A549 (cell line): ENCODE measurements around the gene KRT15.

Source experiments
- EP300 ChIP-seq, 2 experiments: fragments of >200 bp; sonication (Bioruptor Twin); formaldehyde crosslinking; IDR thresholded peaks; 2 replicates in 1 of 2; 3 replicates in 1 of 2; pipeline ENCODE4 v1.6.1; 2016 to 2017
- MAZ ChIP-seq: fragments of 150-350 bp; IDR thresholded peaks from 2 replicates; pipeline ENCODE4 v1.6.1; 2014; ENCODE audit warnings: antibody characterized with exemption, low read depth, low read length, borderline replicate concordance
- POLR2A ChIP-seq: IDR thresholded peaks from 2 replicates; pipeline ENCODE4 v1.6.1; 2012; ENCODE audit warnings: mild to moderate bottlenecking, low read length
- RAD21 ChIP-seq, 2 experiments: fragments of >200 bp in 1 of 2; sonication (Bioruptor Twin) in 1 of 2; formaldehyde crosslinking in 1 of 2; IDR thresholded peaks in 1 of 2; conservative IDR thresholded peaks in 1 of 2; 2 replicates in 1 of 2; 3 replicates in 1 of 2; pipeline ENCODE4 v1.6.1; 2012 to 2018; ENCODE audit warnings: inconsistent platforms in 1 of 2
- ZFP36 ChIP-seq: fragments of 450-650 bp; IDR thresholded peaks from 2 replicates; pipeline ENCODE4 v1.6.1; 2014; ENCODE audit warnings: borderline replicate concordance; ENCODE audit not compliant: partially characterized antibody
- TF ChIP-seq, protein P1 (sequence below): fragments of 450-650 bp; IDR thresholded peaks from 2 replicates; pipeline ENCODE4 v1.6.1; 2014; ENCODE audit warnings: antibody characterized with exemption
- TF ChIP-seq, protein P2 (sequence below): fragments of >200 bp; sonication (Bioruptor Twin); formaldehyde crosslinking; IDR thresholded peaks from 3 replicates; pipeline ENCODE4 v1.5.1; 2016

DNA sequence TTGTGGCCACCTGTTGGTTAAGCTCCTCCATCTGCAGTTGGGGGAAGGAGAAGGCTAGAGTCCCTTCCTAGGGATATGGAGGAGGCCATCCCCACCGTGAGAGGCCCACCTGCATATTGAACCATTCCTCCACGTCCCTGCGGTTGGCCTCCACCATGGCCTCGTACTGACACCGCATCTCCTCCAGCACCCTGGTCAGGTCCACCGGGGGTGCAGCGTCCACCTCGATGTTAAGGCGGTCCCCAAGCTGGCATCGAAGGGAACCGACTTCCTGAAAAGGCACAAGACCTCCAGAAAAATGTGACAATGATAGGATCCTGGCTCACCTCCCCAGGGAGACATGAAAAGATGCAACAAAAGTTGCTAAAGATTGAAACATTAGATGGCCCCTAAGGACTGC, 54.5 kb downstream of the KRT15 start:
- TF ChIP-seq EP300 (IDR thresholded peaks at IDR 0.05) (no peak), POLR2A (no peak), ZFP36 (no peak), RAD21 (conservative IDR thresholded peaks at IDR 0.05 in 1 of 2, IDR thresholded peaks at IDR 0.05 in 1 of 2) (no peak), MAZ (no peak)
- TF ChIP-seq, protein P1, sequence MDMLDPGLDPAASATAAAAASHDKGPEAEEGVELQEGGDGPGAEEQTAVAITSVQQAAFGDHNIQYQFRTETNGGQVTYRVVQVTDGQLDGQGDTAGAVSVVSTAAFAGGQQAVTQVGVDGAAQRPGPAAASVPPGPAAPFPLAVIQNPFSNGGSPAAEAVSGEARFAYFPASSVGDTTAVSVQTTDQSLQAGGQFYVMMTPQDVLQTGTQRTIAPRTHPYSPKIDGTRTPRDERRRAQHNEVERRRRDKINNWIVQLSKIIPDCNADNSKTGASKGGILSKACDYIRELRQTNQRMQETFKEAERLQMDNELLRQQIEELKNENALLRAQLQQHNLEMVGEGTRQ, result no peak
- TF ChIP-seq, protein P2, sequence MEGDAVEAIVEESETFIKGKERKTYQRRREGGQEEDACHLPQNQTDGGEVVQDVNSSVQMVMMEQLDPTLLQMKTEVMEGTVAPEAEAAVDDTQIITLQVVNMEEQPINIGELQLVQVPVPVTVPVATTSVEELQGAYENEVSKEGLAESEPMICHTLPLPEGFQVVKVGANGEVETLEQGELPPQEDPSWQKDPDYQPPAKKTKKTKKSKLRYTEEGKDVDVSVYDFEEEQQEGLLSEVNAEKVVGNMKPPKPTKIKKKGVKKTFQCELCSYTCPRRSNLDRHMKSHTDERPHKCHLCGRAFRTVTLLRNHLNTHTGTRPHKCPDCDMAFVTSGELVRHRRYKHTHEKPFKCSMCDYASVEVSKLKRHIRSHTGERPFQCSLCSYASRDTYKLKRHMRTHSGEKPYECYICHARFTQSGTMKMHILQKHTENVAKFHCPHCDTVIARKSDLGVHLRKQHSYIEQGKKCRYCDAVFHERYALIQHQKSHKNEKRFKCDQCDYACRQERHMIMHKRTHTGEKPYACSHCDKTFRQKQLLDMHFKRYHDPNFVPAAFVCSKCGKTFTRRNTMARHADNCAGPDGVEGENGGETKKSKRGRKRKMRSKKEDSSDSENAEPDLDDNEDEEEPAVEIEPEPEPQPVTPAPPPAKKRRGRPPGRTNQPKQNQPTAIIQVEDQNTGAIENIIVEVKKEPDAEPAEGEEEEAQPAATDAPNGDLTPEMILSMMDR, result no peak
